Activated CD8-positive, alpha-beta T cell treated with anti-CD3 and anti-CD28 coated beads for 36 hours (primary cell): ENCODE data around the gene LAMTOR2. TPM values are rescaled to one million over a fixed set of nuclear protein-coding genes. Genes with fewer than 3 reads are reported as not detected.

Experiments
- ATAC-seq: fragments of 200-7000 bp; cut with Tn5 transposase; one replicate; pipeline ENCODE4 v1.10.0; 2021; ENCODE audit warnings: mild to moderate bottlenecking, moderate library complexity
- CTCF ChIA-PET: fragments of 350-600 bp; sonication (Branson Sonifier 250); formaldehyde crosslinking; loops from one replicate; lab custom pipeline; 2021; ENCODE audit warnings: antibody characterized with exemption; lab: Charles Lee
- POLR2A ChIA-PET: fragments of 350-600 bp; sonication (Branson Sonifier 250); formaldehyde crosslinking; loops from one replicate; lab custom pipeline; 2021; ENCODE audit warnings: antibody characterized with exemption; lab: Charles Lee
- DNase-seq: peaks from one replicate; pipeline ENCODE4 v3.0.0-alpha.2; 2020
- H3K27ac Mint-ChIP-seq: one replicate; pipeline ENCODE4 v1.8.0; 2021; ENCODE audit warnings: mild to moderate bottlenecking, mixed read lengths
- H3K27me3 Mint-ChIP-seq: one replicate; pipeline ENCODE4 v1.8.0; 2021; ENCODE audit warnings: mixed read lengths
- H3K36me3 Mint-ChIP-seq: one replicate; pipeline ENCODE4 v1.8.0; 2021; ENCODE audit warnings: low read depth, mixed read lengths
- H3K4me1 Mint-ChIP-seq: one replicate; pipeline ENCODE4 v1.8.0; 2021; ENCODE audit warnings: low read depth, mixed read lengths
- H3K4me3 Mint-ChIP-seq: one replicate; pipeline ENCODE4 v1.8.0; 2021; ENCODE audit warnings: mild to moderate bottlenecking, moderate library complexity, mixed read lengths
- H3K9me3 Mint-ChIP-seq: one replicate; pipeline ENCODE4 v1.8.0; 2021; ENCODE audit warnings: mixed read lengths
- CTCF ChIP-seq: fragments of 200-600 bp; IDR thresholded peaks from one replicate; pipeline ENCODE4 v1.8.0; 2022; ENCODE audit warnings: antibody characterized with exemption, mild to moderate bottlenecking
- intact Hi-C: fragments of 100-400 bp; cut with micrococcal nuclease; formaldehyde crosslinking; loops from one replicate; pipeline ENCODE4 v1.10.0; 2022
- total RNA-seq, 2 experiments: library from RNA; stranded (reverse); gene quantifications; one replicate each; pipeline ENCODE4 v1.2.3, GENCODE V29; 2021

Gene LAMTOR2
- 10 to 100 TPM; 48.9 to 49.4 TPM for total RNA-seq

- H3K27ac Mint-ChIP-seq = peak within 1 kb of the TSS; percentile 95
- no peaks in the 10 kb centered on the region for H3K9me3 Mint-ChIP-seq
- ATAC-seq = peak; percentile 78
- peaks cover 22% of the 10 kb centered on the region for H3K4me1 Mint-ChIP-seq
- DNase-seq = peak; percentile 99
- ChIA-PET CTCF (interaction anchor here (0.6 to 3.3 kb wide), 4 partner anchors 11 to 124 kb away, joined by 3 to 16 read pairs (median 4); no protein-coding TSS in a partner anchor), POLR2A (interaction anchor here (0.9 to 1.2 kb wide), 4 partner anchors 12 to 160 kb away, joined by 3 to 4 read pairs (median 4); partner anchors contain the start of gene SSR2)
- H3K36me3 Mint-ChIP-seq = peaks cover 8% of the 10 kb centered on the region
- TF ChIP-seq CTCF = no peak
- no peaks in the 10 kb centered on the region for H3K27me3 Mint-ChIP-seq
- peak within 1 kb of the TSS; percentile 96 for H3K4me3 Mint-ChIP-seq
- intact Hi-C loops = loop anchor here (2.0 kb wide), 1 partner anchor 34 kb away; the partner anchor contains the start of gene SSR2
Measured at GRCh38 chr1:156054500-156055280, at the start of gene LAMTOR2. TSS of gene LAMTOR2 (plus strand) at chr1:156054782. CDS start at chr1:156054890, 108 bp downstream.

GRCh38 chr1:156004843-156005584, 49.6 kb upstream of the LAMTOR2 start:
- Mint-ChIP-seq H3K4me3 (no peak overlapping the region), H3K36me3 (peaks cover 17% of the 10 kb centered on the region), H3K27me3 (no peaks in the 10 kb centered on the region), H3K27ac (peak overlapping the region; percentile 64), H3K9me3 (no peaks in the 10 kb centered on the region), H3K4me1 (peaks cover 16% of the 10 kb centered on the region)
- CTCF ChIA-PET = interaction anchor here (1.0 to 1.9 kb wide), 7 partner anchors 15 to 126 kb away, joined by 3 to 6 read pairs (median 4); no protein-coding TSS in a partner anchor
- POLR2A ChIA-PET = interaction anchor here (0.6 to 1.0 kb wide), 3 partner anchors 10 to 62 kb away, joined by 3 read pairs; no protein-coding TSS in a partner anchor
- no peak for TF ChIP-seq CTCF
- intact Hi-C loops = no loop called here
- peak; percentile 85 for ATAC-seq
- peak; percentile 48 for DNase-seq

- Mint-ChIP-seq H3K27me3 (no peaks in the 10 kb centered on the region), H3K4me1 (peaks cover 16% of the 10 kb centered on the region), H3K36me3 (peaks cover 31% of the 10 kb centered on the region), H3K9me3 (no peaks in the 10 kb centered on the region), H3K27ac (peak overlapping the region; percentile 48), H3K4me3 (no peak overlapping the region)
- ATAC-seq = no peak
- ChIA-PET CTCF (interaction anchor here (1.3 to 3.1 kb wide), 4 partner anchors 10 to 73 kb away, joined by 4 to 12 read pairs (median 6); partner anchors contain the start of gene KHDC4), POLR2A (interaction anchor here (0.7 to 1.3 kb wide), 4 partner anchors 16 to 60 kb away, joined by 3 to 6 read pairs (median 4); no protein-coding TSS in a partner anchor)
- DNase-seq = no peak
- no peak for TF ChIP-seq CTCF
- intact Hi-C loops = no loop called here
Measured at GRCh38 chr1:156006666-156007376, 47.8 kb upstream of the LAMTOR2 start.

GRCh38 chr1:156009404-156009803, 45.2 kb upstream of the LAMTOR2 start:
- Mint-ChIP-seq H3K27me3 (no peaks in the 10 kb centered on the region), H3K4me1 (peaks cover 17% of the 10 kb centered on the region), H3K9me3 (no peaks in the 10 kb centered on the region), H3K4me3 (no peak overlapping the region), H3K27ac (peak overlapping the region; percentile 7), H3K36me3 (peaks cover 45% of the 10 kb centered on the region)
- ATAC-seq = no peak
- no peak for TF ChIP-seq CTCF
- ChIA-PET POLR2A (interaction anchor here (1.2 to 3.7 kb wide), 2 partner anchors 10 to 14 kb away, joined by 3 to 17 read pairs; partner anchors contain the start of gene SSR2), CTCF (no interaction called here)
- intact Hi-C loops = no loop called here
- DNase-seq = no peak
